ENCODE measurements around the gene ME2. TPM values are rescaled to one million over a fixed set of nuclear protein-coding genes. Genes with fewer than 3 reads are reported as not detected.

ME2 gene
- total and polyA plus RNA-seq, 2 donors (not counting 3 experiments of a cell fraction or from before 2014, with no cell fraction given) = 28.6 to 42.4 TPM

DNA sequence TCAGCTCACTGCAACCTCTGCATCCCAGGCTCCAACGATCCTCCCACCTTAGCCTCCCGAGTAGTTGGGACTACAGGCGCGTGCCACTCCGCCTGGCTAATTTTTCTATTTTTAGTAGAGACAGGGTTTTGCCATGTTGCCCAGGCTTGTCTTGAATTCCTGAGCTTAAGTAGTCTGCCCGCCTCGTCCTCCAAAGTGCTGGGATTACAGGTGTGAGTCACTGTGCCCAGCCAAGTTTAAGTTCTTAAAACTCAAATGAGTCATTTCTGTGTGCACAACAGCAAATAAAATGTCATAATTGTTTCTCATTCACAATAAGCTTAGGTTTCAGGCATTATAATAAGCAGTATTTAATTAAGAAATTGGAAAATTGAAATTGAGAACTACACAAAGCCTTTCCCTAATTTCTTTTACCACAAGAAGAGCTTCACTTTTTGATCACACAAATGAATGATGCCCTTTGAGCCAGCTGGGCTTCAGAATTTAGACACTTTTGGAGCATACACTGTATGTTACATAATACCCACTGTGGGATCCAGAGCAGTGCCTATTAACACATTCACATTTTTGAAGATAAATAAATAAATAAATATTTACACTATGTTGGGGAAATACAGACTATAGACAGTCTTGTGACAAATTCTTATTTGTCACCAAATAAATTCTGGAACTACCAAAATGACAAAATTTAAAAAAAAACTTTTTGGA is 8.6 kb upstream of the ME2 start:
- TF ChIP-seq JUN (IDR thresholded peaks at IDR 0.05; ENCODE audit: borderline replicate concordance, insufficient read depth, insufficient read length, low read depth) (peak; percentile 4), POLR2A (IDR thresholded peaks at IDR 0.05; ENCODE audit: low read depth, low read length) (no peak), GATA2 (IDR thresholded peaks at IDR 0.05; ENCODE audit: insufficient read depth, insufficient read length, low read depth, low read length) (no peak), EZH2 (IDR thresholded peaks at IDR 0.05; ENCODE audit: borderline replicate concordance, low read depth, low read length, severe bottlenecking) (no peak), MYC (IDR thresholded peaks at IDR 0.05; ENCODE audit: low read depth, low read length) (no peak), FOS (IDR thresholded peaks at IDR 0.05; ENCODE audit: borderline replicate concordance, insufficient read depth, low read length) (peak; percentile 77), POLR2AphosphoS5 (IDR thresholded peaks at IDR 0.05; ENCODE audit: insufficient read depth, low read depth, low read length) (no peak), CTCF (IDR thresholded peaks at IDR 0.05; ENCODE audit: extremely low read depth in 1 of 2, insufficient read depth in 1 of 2, low read depth in 1 of 2, low read length in 2 of 2) (no peak)
- Histone ChIP-seq H3K79me2 (ENCODE audit: control insufficient read depth, insufficient read depth, low read length) (no peaks in the 10 kb centered on the region), H3K4me2 (ENCODE audit: insufficient read depth, low read length) (no peak overlapping the region), H3K9ac (replicated peaks; ENCODE audit: extremely low read depth, insufficient read depth, low read length) (no peak overlapping the region), H3K36me3 (ENCODE audit: control insufficient read depth in 2 of 2, extremely low read depth in 1 of 2, insufficient read depth in 2 of 2, low read length in 2 of 2) (no peaks in the 10 kb centered on the region), H2AFZ (ENCODE audit: low read depth, low read length) (no peak overlapping the region), H3K4me1 (ENCODE audit: control insufficient read depth, extremely low read depth, insufficient read depth, low read length) (peaks cover 3% of the 10 kb centered on the region), H3K9me1 (replicated peaks; ENCODE audit: control insufficient read depth, extremely low read depth, insufficient read depth, low read length) (no peaks in the 10 kb centered on the region), H3K9me3 (replicated peaks; ENCODE audit: control insufficient read depth, insufficient read depth, low read length) (no peaks in the 10 kb centered on the region), H3K4me3 (replicated peaks in 1 of 3; ENCODE audit: insufficient read depth in 1 of 3, low read depth in 1 of 3, low read length in 3 of 3) (no peak overlapping the region), H4K20me1 (replicated peaks; ENCODE audit: control insufficient read depth, extremely low read depth, insufficient read depth, low read length) (no peaks in the 10 kb centered on the region), H3K27me3 (ENCODE audit: control insufficient read depth in 2 of 2, insufficient read depth in 2 of 2, low read length in 2 of 2) (peaks cover 0 to 3% of the 10 kb centered on the region in 2 experiments), H3K27ac (ENCODE audit: insufficient read depth, low read depth, low read length) (no peak overlapping the region)
- no TSS peak for BruUV-seq (replicated peaks)
- POLR2A ChIA-PET = interaction anchor here (1.0 kb wide), 1 partner anchor 8 kb away, joined by 3 read pairs; the partner anchor contains the start of gene ME2
- DNase-seq (ENCODE audit: low read depth, low spot score) = peak; percentile 20
- FAIRE-seq = no peak
- dilution Hi-C loops (cut with MboI; ENCODE audit: extremely low pct_ligation_motif_present, low sequenced_read_pairs) (no loop called here), intact Hi-C loops (cut with micrococcal nuclease) (no loop called here)
- CTCF ChIA-PET = interaction anchor here (0.7 to 2.7 kb wide), 4 partner anchors 8 to 327 kb away, joined by 3 to 13 read pairs (median 4); partner anchors contain the start of genes ME2 and MEX3C

Measured in endothelial cell of umbilical vein (primary cell).